ENCODE measurements around the gene HTR1B.
A peak's percentile ranks its signal among the peaks of the same experiment; 100 is the strongest.

Gene HTR1B, protein sequence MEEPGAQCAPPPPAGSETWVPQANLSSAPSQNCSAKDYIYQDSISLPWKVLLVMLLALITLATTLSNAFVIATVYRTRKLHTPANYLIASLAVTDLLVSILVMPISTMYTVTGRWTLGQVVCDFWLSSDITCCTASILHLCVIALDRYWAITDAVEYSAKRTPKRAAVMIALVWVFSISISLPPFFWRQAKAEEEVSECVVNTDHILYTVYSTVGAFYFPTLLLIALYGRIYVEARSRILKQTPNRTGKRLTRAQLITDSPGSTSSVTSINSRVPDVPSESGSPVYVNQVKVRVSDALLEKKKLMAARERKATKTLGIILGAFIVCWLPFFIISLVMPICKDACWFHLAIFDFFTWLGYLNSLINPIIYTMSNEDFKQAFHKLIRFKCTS

GRCh38 chr6:77463308-77463860 is at the start of gene HTR1B:
Gene HTR1B (minus strand): TSS chr6:77463491. CDS start chr6:77463403, 88 bp downstream.
- no peak for FAIRE-seq

- FAIRE-seq = no peak
Observed at GRCh38 chr6:77512554-77512953, 49.3 kb upstream of the HTR1B start.

DNA sequence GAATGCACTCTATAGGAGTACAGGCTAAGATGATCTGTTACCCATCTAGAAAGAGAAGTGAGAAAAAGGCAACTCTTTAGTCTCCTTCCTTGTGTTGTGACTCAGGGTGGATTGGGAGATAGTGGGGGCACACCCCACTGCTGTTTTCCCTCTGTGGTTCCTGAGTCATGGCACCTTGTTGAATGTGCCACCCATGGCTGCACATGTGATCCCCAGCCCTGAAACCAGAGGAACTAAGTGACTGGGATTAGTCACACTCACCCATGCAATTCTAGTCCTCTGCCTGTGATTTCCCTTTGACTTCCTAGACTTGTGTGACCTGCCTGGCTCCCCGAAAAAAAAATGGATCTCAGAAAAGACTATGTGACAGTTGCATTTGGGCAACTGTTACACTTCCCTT is 48.6 kb upstream of the HTR1B start:
- FAIRE-seq = no peak

- FAIRE-seq = no peak
Observed at GRCh38 chr6:77502981-77503380, 39.7 kb upstream of the HTR1B start.

GRCh38 chr6:77492530-77492929 is 29.2 kb upstream of the HTR1B start:
- FAIRE-seq = no peak

GRCh38 chr6:77487808-77488425 is 24.6 kb upstream of the HTR1B start:
- no peak for FAIRE-seq

- FAIRE-seq = no peak
Observed at GRCh38 chr6:77482981-77483380, 19.7 kb upstream of the HTR1B start.

- FAIRE-seq = no peak
Observed at GRCh38 chr6:77474973-77475372, 11.7 kb upstream of the HTR1B start.

- FAIRE-seq = no peak
Observed at GRCh38 chr6:77474286-77474956, 11.1 kb upstream of the HTR1B start.

DNA sequence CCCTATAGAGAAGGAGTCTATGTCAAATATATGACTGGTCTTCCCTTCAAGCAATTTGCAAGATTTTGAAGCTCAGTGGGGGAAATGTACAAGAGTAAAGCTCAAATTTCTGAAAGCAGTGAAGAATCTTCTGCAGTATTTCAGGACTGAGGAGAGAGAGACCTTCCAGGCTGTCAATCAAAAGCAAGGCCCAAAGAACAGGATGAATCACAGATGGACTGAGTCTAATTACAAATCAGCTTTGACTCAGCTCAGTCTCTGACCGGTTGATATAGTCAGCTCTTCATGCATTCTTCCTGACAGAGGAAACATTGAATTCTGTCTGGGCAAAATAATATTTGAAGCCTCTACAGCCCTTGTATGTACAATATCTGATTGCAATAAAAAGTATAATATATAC is 7.7 kb upstream of the HTR1B start:
- no peak for FAIRE-seq

DNA sequence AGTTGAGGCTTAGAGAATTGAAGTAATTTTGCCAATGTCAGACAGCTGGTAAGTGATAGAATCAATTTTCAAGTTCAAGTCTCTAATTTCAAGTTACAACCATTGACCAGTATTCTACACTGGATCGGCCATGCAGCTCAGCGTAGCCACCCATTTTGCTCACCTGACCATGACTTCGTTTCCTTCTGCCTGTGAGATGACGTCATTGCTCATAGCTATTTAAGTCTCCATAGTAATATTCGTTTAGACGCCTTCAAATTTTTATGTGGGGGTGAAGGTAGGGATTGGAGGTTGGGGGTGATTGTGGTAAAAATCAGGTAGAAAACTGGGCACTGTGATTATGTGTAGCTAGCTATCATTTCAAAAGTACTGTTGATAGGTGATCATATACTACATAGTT is 5.6 kb upstream of the HTR1B start:
- FAIRE-seq = no peak

GRCh38 chr6:77466451-77467437 is 3.5 kb upstream of the HTR1B start:
- FAIRE-seq = no peak

- no peak for FAIRE-seq
Observed at GRCh38 chr6:77466055-77466450, 2.8 kb upstream of the HTR1B start.

DNA sequence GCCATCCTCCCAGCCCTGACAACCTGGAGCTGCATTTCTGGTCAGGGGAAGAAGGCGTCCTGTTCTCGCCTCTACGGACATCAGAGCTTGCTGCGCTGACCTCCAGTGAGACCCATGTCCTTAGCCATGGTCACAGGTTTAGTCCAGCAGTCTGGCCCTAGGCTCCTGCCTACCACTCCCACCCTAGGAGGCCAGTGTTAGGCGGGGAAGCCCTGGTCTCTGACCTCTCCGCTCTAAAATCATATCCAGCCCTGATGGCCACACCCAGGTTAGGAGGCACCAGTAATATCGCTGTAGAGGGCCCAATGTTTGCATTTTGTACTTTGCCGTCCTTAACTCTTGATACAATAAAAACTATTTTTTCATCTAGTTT is 1.2 kb upstream of the HTR1B start:
- no peak for FAIRE-seq

GRCh38 chr6:77463861-77464494 is 687 bp upstream of the HTR1B start:
- no peak for FAIRE-seq

DNA sequence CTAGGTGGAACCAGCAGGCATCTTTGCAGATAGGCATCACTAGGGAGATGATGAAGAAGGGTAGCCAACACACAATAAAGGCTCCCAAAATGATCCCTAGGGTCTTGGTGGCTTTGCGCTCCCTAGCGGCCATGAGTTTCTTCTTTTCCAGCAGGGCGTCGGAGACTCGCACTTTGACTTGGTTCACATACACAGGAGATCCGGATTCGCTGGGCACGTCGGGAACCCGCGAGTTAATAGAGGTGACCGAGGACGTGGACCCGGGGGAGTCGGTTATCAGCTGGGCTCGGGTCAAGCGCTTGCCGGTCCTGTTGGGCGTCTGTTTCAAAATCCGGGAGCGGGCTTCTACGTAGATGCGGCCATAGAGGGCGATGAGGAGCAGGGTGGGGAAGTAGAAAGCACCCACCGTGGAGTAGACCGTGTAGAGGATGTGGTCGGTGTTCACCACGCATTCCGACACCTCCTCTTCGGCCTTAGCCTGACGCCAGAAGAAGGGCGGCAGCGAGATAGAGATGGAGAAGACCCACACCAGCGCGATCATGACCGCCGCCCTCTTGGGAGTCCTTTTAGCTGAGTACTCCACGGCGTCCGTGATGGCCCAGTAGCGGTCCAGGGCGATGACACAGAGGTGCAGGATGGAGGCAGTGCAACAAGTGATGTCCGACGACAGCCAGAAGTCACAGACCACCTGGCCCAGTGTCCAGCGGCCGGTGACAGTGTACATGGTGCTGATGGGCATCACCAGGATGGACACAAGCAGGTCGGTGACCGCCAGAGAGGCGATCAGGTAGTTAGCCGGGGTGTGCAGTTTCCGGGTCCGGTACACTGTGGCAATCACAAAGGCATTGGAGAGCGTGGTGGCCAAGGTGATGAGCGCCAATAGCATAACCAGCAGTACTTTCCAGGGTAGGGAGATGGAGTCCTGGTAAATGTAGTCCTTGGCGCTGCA is 658 bp downstream of the HTR1B start:
- no peak for FAIRE-seq

DNA sequence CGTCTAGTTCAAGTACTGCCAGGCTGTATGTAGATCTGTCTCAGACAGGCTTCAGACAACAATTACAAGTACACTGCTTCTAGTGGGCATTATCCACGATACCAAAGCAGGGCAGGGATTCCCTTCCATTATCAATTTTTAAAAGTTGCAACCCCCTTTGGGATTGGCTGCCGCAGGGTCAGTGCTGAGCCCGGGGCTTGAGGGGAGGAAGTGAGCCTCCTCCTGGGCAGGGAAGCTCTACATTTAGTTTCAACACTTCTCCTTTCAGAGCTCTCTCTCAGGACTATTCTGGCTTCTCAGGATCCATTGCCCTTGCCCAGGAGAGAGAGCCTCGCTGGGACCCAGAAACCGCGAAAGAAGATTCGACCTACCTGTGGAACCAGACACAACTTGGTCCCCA is 1.5 kb downstream of the HTR1B start:
- no peak for FAIRE-seq

DNA sequence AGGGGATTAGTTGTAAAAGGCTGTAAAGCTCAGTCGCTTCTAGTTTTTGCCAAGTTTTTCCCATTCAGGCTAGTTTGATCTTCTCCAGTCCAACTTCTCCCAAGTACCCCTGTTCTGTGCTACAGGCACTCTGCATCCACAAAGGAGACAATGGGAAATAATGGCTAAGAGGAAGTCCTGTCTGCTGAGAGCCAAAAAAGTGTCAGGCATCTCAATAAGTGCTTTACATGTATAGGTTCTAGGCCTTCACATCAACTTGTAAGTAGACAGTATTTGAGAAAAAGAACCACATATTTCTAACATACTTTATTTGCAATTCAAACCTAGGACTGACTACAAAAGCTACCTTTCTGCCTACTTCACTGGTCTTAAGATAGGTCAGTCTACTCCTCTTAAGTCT is 4.9 kb downstream of the HTR1B start:
- no peak for FAIRE-seq

DNA sequence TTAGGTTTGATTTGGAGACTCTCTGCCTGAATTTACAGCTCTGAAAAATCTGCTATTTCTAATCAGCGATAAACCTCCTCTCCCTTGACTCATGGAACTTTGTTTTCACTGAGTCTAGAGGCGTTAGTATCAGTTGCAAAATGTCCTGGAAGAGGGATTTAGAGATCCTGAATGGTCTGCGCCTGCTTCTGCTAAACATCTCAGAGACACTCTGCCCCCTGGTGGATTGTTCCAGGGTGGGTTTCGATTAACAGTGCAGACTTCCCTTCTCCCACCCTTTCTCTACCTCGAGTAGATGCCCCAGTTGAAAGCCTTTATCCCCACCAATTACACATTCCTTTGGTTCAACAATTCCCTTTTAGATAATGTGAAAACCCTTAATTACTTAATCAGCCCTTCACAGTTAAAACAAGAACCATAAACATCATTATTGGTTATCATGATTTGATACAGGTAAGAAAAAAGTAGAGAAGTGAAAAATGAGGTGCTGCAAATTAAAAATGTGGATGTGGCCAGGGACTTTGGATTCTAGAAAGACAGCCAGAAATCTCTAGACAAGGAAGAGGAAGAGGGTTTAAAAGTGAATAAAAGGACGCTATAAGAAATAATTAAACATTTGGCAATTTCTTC is 5.5 kb downstream of the HTR1B start:
- FAIRE-seq = peak; percentile 21

DNA sequence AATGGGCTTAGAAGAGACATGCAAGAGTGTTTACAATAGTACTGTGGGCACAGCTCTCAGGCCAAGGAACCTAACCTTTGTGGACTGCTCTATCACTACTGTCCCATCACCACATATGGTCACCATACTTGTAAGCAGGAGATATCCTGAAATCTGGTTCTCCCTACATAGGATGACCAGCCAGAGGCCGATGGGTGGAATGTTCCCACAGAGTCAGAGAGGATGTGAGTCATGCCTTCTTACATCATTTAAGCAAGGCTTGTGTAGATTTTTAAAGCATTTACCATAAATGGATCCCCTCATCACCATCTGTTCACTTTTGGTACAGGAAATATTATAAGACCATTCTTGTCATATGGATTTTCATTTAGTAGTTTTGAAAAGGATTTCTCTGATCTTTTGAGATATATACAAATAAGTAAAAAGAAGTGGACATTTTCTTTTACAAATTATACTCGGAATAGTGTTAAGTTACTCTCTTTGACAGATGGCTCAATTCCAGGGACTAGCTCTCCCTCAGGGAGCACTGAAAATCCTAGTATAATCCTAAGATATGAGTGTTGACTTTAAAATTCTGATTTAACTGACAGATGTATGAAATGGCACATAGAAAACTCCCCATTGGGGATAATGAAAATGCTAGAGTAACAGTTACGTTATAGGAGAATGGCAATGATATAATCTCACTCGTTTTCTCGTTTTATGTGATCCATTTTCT is 6.6 kb downstream of the HTR1B start:
- no peak for FAIRE-seq
